Heart right ventricle (tissue), 16 donors: Measurements from ENCODE around the gene ZNF541. TPM values are rescaled to one million over a fixed set of nuclear protein-coding genes. Genes with fewer than 3 reads are reported as not detected.

Source experiments
- ATAC-seq, 8 donors: fragments of 200-7000 bp; cut with Tn5 transposase; one replicate each; pipeline ENCODE4 v1.9.1; 2020; ENCODE audit warnings: mild to moderate bottlenecking in 8 of 8, moderate library complexity in 8 of 8, moderate number of reproducible peaks in 1 of 8
- DNase-seq, 2 donors: peaks; one replicate each; pipeline ENCODE4 v3.0.0-alpha.2; 2020
- H3K27ac ChIP-seq, 10 donors: fragments of 200-600 bp; sonication (generic) in 2 of 10; one replicate each; pipeline versions ENCODE4 v1.5.0 to v1.8.0; 2020 to 2022; ENCODE audit warnings: mild to moderate bottlenecking in 3 of 10
- H3K27me3 ChIP-seq, 7 donors: fragments of 200-600 bp; one replicate each; pipeline ENCODE4 v1.8.0; 2021 to 2022; ENCODE audit warnings: mild to moderate bottlenecking in 2 of 7
- H3K36me3 ChIP-seq, 9 donors: fragments of 200-600 bp; sonication (generic) in 1 of 9; one replicate each; pipeline versions ENCODE4 v1.5.0 to v1.8.0; 2020 to 2022; ENCODE audit warnings: mild to moderate bottlenecking in 2 of 9
- H3K4me1 ChIP-seq, 9 donors: fragments of 200-600 bp; sonication (generic) in 1 of 9; one replicate each; pipeline versions ENCODE4 v1.5.0 to v1.8.0; 2020 to 2022; ENCODE audit warnings: mild to moderate bottlenecking in 4 of 9
- H3K4me3 ChIP-seq, 10 donors: fragments of 200-600 bp; sonication (generic) in 2 of 10; one replicate each; pipeline versions ENCODE4 v1.5.0 to v1.8.0; 2020 to 2022; ENCODE audit warnings: mild to moderate bottlenecking in 7 of 10, moderate library complexity in 2 of 10
- H3K9me3 ChIP-seq, 11 donors: fragments of 200-600 bp in 10 of 11; sonication (generic) in 2 of 11; one replicate each; pipeline versions ENCODE4 v1.5.0 to v1.8.0; 2013 to 2022; ENCODE audit warnings: mild to moderate bottlenecking in 2 of 11, control low read depth in 1 of 11, moderate library complexity in 1 of 11
- CTCF ChIP-seq, 9 donors: fragments of 200-600 bp; sonication (generic) in 2 of 9; IDR thresholded peaks; one replicate each; pipeline versions ENCODE4 v1.5.0 to v1.8.0; 2021 to 2022; ENCODE audit warnings: antibody characterized with exemption in 9 of 9, mild to moderate bottlenecking in 5 of 9, moderate library complexity in 1 of 9
- WGBS, 2 donors: extraction: QIAGEN DNeasy Blood & Tissue Kit; methylation state at CpG; one replicate each; pipeline ENCODE4 v1.1.7; 2013; ENCODE audit warnings: inconsistent platforms in 1 of 2; 5-methylcytosine and 5-hydroxymethylcytosine counted together
- intact Hi-C, 10 donors: fragments of 100-400 bp; cut with DNase I; formaldehyde crosslinking; loops; one replicate each; pipeline versions ENCODE4 v1.11.1 to v1.14.2; 2022
- polyA plus RNA-seq, 2 donors: library from polyadenylated mRNA; stranded (reverse); fragments of 200-250 nt; gene quantifications; one replicate each; pipeline ENCODE4 v1.2.3, GENCODE V29; 2013
- total RNA-seq, 10 donors: library from RNA; stranded (reverse); fragmentation: NEBNext Ultra II Directional in 3 of 10; extraction: Animal tissue kit (Norgen Biotek cat#: 25700) in 3 of 10; gene quantifications; one replicate each; pipeline versions ENCODE4 v1.2.1 to v1.2.4, GENCODE V29; 2021 to 2023
- donor health status: Arrhythmogenic right ventricular cardiomyopathy.
- donor health status: ischemic (EF 13 %, LVEDD 7.1; RV severe dilation, severe dysfunction).
- donor health status: healthy with polysubstance abuse.
- donor health status: DM: no; HTN: yes; CAD: no.
- donor health status: DM: no; HTN: no; CAD: no.
- donor health status: ischemic (EF 25% LVEDD 6.9; RV normal size, moderate dysfunction).
- donor health status: ischemic (EF 25% LVEDD 5.7; RV mildly dilated, moderate dysfunction).
- donor health status: healthy.
- donor health status: DM: yes; HTN: yes; CAD: no.
- donor health status: Ischemic cardiomyopathy.
- donor health status: ischemic (EF 35%, LVEDD 5.7; RV mildly dilated, moderate dysfunction).
- donor health status: nonischemic (EF 11% LVEDD 7.7; RV severe dilation, severe dysfunction).
- donor health status: DM: yes; HTN: yes; CAD: no.
- donor health status: PGD.
- donor health status: ischemic (EF 29% LVEDD 5.4; RV normal size, mild dysfunction).
- donor health status: nonischemic (EF 23%, LVEDD 6.1; RV moderate dilation, normal function).

Gene ZNF541
- total and polyA plus RNA-seq, 12 donors, result 0.23 to 3.7 (median 1.5) TPM

- no peak for ATAC-seq
- no peaks in the 10 kb centered on the region for H3K9me3 ChIP-seq
- peaks cover 9 to 29% (median 16%) of the 10 kb centered on the region in 7 donors for H3K27me3 ChIP-seq
- peaks cover 0 to 20% (median 6%) of the 10 kb centered on the region in 9 donors for H3K4me1 ChIP-seq
- no peak overlapping the region for H3K4me3 ChIP-seq
- intact Hi-C loops, result loop anchor here in 1 of 10 donors (10.0 kb wide), 1 partner anchor 54 kb away; no protein-coding TSS in a partner anchor
- no peaks in the 10 kb centered on the region for H3K36me3 ChIP-seq
- TF ChIP-seq CTCF (IDR thresholded peaks at IDR 0.05), result peak in 4 of 9 donors; percentile 8 to 22 (median 14)
- WGBS, 2 donors, result 56 to 71% methylated on average over 4 of the region's 4 CpGs
- no peak for DNase-seq
- H3K27ac ChIP-seq, result peak overlapping the region in 1 of 10 donors; percentile 78
These were observed 32.2 kb downstream of the ZNF541 start for GRCh38 chr19:47540748-47541147.

GRCh38 chr19:47539747-47540311 lies 33.1 kb downstream of the ZNF541 start:
- H3K36me3 ChIP-seq, result no peaks in the 10 kb centered on the region
- H3K27ac ChIP-seq, result no peak overlapping the region
- peaks cover 0 to 12% (median 6%) of the 10 kb centered on the region in 9 donors for H3K4me1 ChIP-seq
- peaks cover 4 to 20% (median 7%) of the 10 kb centered on the region in 7 donors for H3K27me3 ChIP-seq
- H3K4me3 ChIP-seq, result no peak overlapping the region
- DNase-seq, result no peak
- 58 to 60% methylated on average over 12 of the region's 12 CpGs for WGBS, 2 donors
- H3K9me3 ChIP-seq, result no peaks in the 10 kb centered on the region
- TF ChIP-seq CTCF (IDR thresholded peaks at IDR 0.05), result no peak
- intact Hi-C loops, result loop anchor here in 1 of 10 donors (10.0 kb wide), 1 partner anchor 55 kb away; no protein-coding TSS in a partner anchor
- no peak for ATAC-seq

- ATAC-seq, result no peak
- 84 to 85% methylated on average over 5 of the region's 5 CpGs for WGBS, 2 donors
These were observed 34.1 kb downstream of the ZNF541 start for GRCh38 chr19:47538812-47539211.

GRCh38 chr19:47537493-47537892 lies 35.5 kb downstream of the ZNF541 start:
- Histone ChIP-seq H3K9me3 (no peaks in the 10 kb centered on the region), H3K27me3 (no peaks in the 10 kb centered on the region), H3K4me3 (no peak overlapping the region), H3K36me3 (no peaks in the 10 kb centered on the region), H3K4me1 (peaks cover 0 to 10% (median 6%) of the 10 kb centered on the region in 9 donors), H3K27ac (no peak overlapping the region)
- intact Hi-C loops, result no loop called here
- ATAC-seq (no peak), DNase-seq (no peak)
- WGBS, 2 donors, result 91 to 92% methylated on average over 4 of the region's 4 CpGs
- no peak for TF ChIP-seq CTCF (IDR thresholded peaks at IDR 0.05)

More at GRCh38 chr19:47538812-47539211, 34.1 kb downstream of the ZNF541 start:
- H3K4me3 ChIP-seq, result no peak overlapping the region
- peaks cover 0 to 9% (median 0%) of the 10 kb centered on the region in 7 donors for H3K27me3 ChIP-seq
- H3K36me3 ChIP-seq, result no peaks in the 10 kb centered on the region
- no peak for DNase-seq
- no peak overlapping the region for H3K27ac ChIP-seq
- intact Hi-C loops, result no loop called here
- H3K4me1 ChIP-seq, result peaks cover 0 to 11% (median 6%) of the 10 kb centered on the region in 9 donors
- H3K9me3 ChIP-seq, result no peaks in the 10 kb centered on the region
- no peak for TF ChIP-seq CTCF (IDR thresholded peaks at IDR 0.05)
